Psoas muscle (tissue), 8 donors: ENCODE measurements around the gene ANKRD34A. TPM values are rescaled to one million over a fixed set of nuclear protein-coding genes. Genes with fewer than 3 reads are reported as not detected.

Experiments
- ATAC-seq, 4 donors: fragments of 200-7000 bp; cut with Tn5 transposase; one replicate each; pipeline ENCODE4 v1.9.1; 2020; ENCODE audit warnings: moderate library complexity in 3 of 4, mild to moderate bottlenecking in 2 of 4
- DNase-seq, 2 donors: peaks; one replicate each; pipeline ENCODE4 v3.0.0-alpha.2; 2020
- H3K27ac ChIP-seq: fragments of 200-600 bp; one replicate; pipeline ENCODE4 v1.8.0; 2022
- H3K27me3 ChIP-seq, 3 donors: fragments of 200-600 bp in 1 of 3; one replicate each; pipeline versions ENCODE4 v1.6.1 to v1.8.0; 2013 to 2022; ENCODE audit warnings: low read length in 2 of 3, mild to moderate bottlenecking in 2 of 3, moderate library complexity in 1 of 3; ENCODE audit not compliant: insufficient read depth in 3 of 3
- H3K36me3 ChIP-seq, 2 donors: fragments of 200-600 bp in 1 of 2; one replicate each; pipeline versions ENCODE4 v1.6.1 to v1.8.0; 2013 to 2022; ENCODE audit warnings: low read depth in 1 of 2, mild to moderate bottlenecking in 1 of 2, moderate library complexity in 1 of 2; ENCODE audit not compliant: insufficient read depth in 1 of 2
- H3K4me1 ChIP-seq: fragments of 200-600 bp; one replicate; pipeline ENCODE4 v1.8.0; 2022
- H3K4me3 ChIP-seq: fragments of 200-600 bp; one replicate; pipeline ENCODE4 v1.8.0; 2022; ENCODE audit warnings: mild to moderate bottlenecking
- H3K9me3 ChIP-seq: fragments of 200-600 bp; one replicate; pipeline ENCODE4 v1.8.0; 2022
- WGBS, 3 donors: extraction: QIAGEN DNeasy Blood & Tissue Kit; methylation state at CpG; one replicate each; pipeline versions ENCODE4 v1.1.6 to v1.1.7; 2013; 5-methylcytosine and 5-hydroxymethylcytosine counted together
- intact Hi-C, 2 donors: fragments of 100-400 bp; cut with DNase I; formaldehyde crosslinking; loops; one replicate each; pipeline versions ENCODE4 v1.11.0 to v1.14.2; 2022
- polyA plus RNA-seq, 3 donors: library from polyadenylated mRNA; stranded (reverse); fragments of 200-250 nt; gene quantifications; one replicate each; pipeline ENCODE4 v1.2.3, GENCODE V29; 2013
- total RNA-seq, 4 donors: library from RNA; stranded (reverse); fragmentation: NEBNext Ultra II Directional in 2 of 4; extraction: Animal tissue kit (Norgen Biotek cat#: 25700) in 2 of 4; gene quantifications; one replicate each; pipeline versions ENCODE4 v1.2.1 to v1.2.4, GENCODE V29; 2021 to 2023
- TF ChIP-seq, protein P1 (sequence below): fragments of 200-600 bp; IDR thresholded peaks from one replicate; pipeline ENCODE4 v1.8.0; 2022; ENCODE audit warnings: antibody characterized with exemption
- donor health status: healthy with polysubstance abuse.
- donor health status: DM: no; HTN: no; CAD: no; lungs with moderate emphysema.
- donor health status: Bipolar disorder and iron deficiency.
- donor health status: healthy.
- donor health status: DM: yes; HTN: yes; CAD: no.
- donor health status: DM: no; HTN: no; CAD: no.
- donor health status: DM: no; HTN: no; CAD: no.
- donor health status: DM: yes; HTN: yes; CAD: no.

The ANKRD34A gene
- total and polyA plus RNA-seq, 7 donors, result 0.42 to 14.7 (median 7.4) TPM

- peak overlapping the region; percentile 4 for H3K27ac ChIP-seq
- H3K4me1 ChIP-seq, result peaks cover 10% of the 10 kb centered on the region
- no peak overlapping the region for H3K4me3 ChIP-seq
- ATAC-seq (no peak), DNase-seq (no peak)
- intact Hi-C loops, result loop anchor here in 1 of 2 donors (5.0 kb wide), 1 partner anchor 65 kb away; the partner anchor contains the start of gene NUDT17
- TF ChIP-seq, protein P1, sequence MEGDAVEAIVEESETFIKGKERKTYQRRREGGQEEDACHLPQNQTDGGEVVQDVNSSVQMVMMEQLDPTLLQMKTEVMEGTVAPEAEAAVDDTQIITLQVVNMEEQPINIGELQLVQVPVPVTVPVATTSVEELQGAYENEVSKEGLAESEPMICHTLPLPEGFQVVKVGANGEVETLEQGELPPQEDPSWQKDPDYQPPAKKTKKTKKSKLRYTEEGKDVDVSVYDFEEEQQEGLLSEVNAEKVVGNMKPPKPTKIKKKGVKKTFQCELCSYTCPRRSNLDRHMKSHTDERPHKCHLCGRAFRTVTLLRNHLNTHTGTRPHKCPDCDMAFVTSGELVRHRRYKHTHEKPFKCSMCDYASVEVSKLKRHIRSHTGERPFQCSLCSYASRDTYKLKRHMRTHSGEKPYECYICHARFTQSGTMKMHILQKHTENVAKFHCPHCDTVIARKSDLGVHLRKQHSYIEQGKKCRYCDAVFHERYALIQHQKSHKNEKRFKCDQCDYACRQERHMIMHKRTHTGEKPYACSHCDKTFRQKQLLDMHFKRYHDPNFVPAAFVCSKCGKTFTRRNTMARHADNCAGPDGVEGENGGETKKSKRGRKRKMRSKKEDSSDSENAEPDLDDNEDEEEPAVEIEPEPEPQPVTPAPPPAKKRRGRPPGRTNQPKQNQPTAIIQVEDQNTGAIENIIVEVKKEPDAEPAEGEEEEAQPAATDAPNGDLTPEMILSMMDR, result no peak
- H3K9me3 ChIP-seq, result no peaks in the 10 kb centered on the region
- no peaks in the 10 kb centered on the region for H3K27me3 ChIP-seq
- H3K36me3 ChIP-seq, result peaks cover 14 to 65% of the 10 kb centered on the region in 2 donors
- 74 to 82% (median 76%) methylated on average over 11 of the region's 11 CpGs for WGBS, 3 donors
Measured at GRCh38 chr1:145912128-145912641, 52.2 kb downstream of the ANKRD34A start.

Other genes starting within 250 kb of the ANKRD34A start
- gene CD160, start 245.1 kb downstream of the ANKRD34A start, total RNA-seq, result not detected
- gene CD160, start 245.1 kb downstream of the ANKRD34A start, polyA plus RNA-seq, result under 1 TPM in 1 of 3 donors, not detected in 2; 0.03 TPM
- 10 to 100 TPM; 44.5 to 81.6 (median 62.8) TPM for gene RNF115, start 140.5 kb downstream of the ANKRD34A start, total RNA-seq
- 10 to 100 TPM in 2 of 3 donors, 1 to 10 TPM in 1; 3.2 to 52.6 (median 24.9) TPM for gene RNF115, start 140.5 kb downstream of the ANKRD34A start, polyA plus RNA-seq
- gene POLR3C, start 140.4 kb downstream of the ANKRD34A start, total RNA-seq, result 10 to 100 TPM; 13.2 to 21.8 (median 18.9) TPM
- 10 to 100 TPM in 1 of 3 donors, 1 to 10 TPM in 2; 8.6 to 16.8 (median 9.9) TPM for gene POLR3C, start 140.4 kb downstream of the ANKRD34A start, polyA plus RNA-seq
- 1 to 10 TPM; 1.4 to 2.9 (median 1.7) TPM for gene NUDT17, start 118.9 kb downstream of the ANKRD34A start, total RNA-seq
- 1 to 10 TPM; 1.6 to 2.7 (median 1.9) TPM for gene NUDT17, start 118.9 kb downstream of the ANKRD34A start, polyA plus RNA-seq
- gene PIAS3, start 105.5 kb downstream of the ANKRD34A start, total RNA-seq, result 10 to 100 TPM in 3 of 4 donors, 1 to 10 TPM in 1; 9.7 to 18.2 (median 15.3) TPM
- gene PIAS3, start 105.5 kb downstream of the ANKRD34A start, polyA plus RNA-seq, result 10 to 100 TPM; 14.4 to 26.2 (median 19.1) TPM
- gene ANKRD35, start 78.7 kb downstream of the ANKRD34A start, total RNA-seq, result 1 to 10 TPM; 2.6 to 6.0 (median 4.6) TPM
- gene ANKRD35, start 78.7 kb downstream of the ANKRD34A start, polyA plus RNA-seq, result 10 to 100 TPM in 1 of 3 donors, 1 to 10 TPM in 2; 3.1 to 16.5 (median 7.8) TPM
- 10 to 100 TPM in 1 of 4 donors, 1 to 10 TPM in 3; 1.0 to 18.0 (median 5.4) TPM for gene ITGA10, start 54.5 kb downstream of the ANKRD34A start, total RNA-seq
- 10 to 100 TPM in 1 of 3 donors, 1 to 10 TPM in 2; 1.4 to 24.8 (median 1.7) TPM for gene ITGA10, start 54.5 kb downstream of the ANKRD34A start, polyA plus RNA-seq
- gene PEX11B, start 45.9 kb downstream of the ANKRD34A start, total RNA-seq, result 10 to 100 TPM; 19.3 to 36.3 (median 23.1) TPM
- 10 to 100 TPM; 22.8 to 34.8 (median 29.4) TPM for gene PEX11B, start 45.9 kb downstream of the ANKRD34A start, polyA plus RNA-seq
- gene RBM8A, start 37.1 kb downstream of the ANKRD34A start, total RNA-seq, result 100 to 1,000 TPM in 3 of 4 donors, 10 to 100 TPM in 1; 82.9 to 254 (median 174) TPM
- gene RBM8A, start 37.1 kb downstream of the ANKRD34A start, polyA plus RNA-seq, result 100 to 1,000 TPM; 193 to 527 (median 243) TPM
- 10 to 100 TPM; 14.6 to 59.7 (median 38.0) TPM for gene LIX1L, start 6.6 kb downstream of the ANKRD34A start, total RNA-seq
- 10 to 100 TPM; 23.5 to 36.9 (median 28.1) TPM for gene LIX1L, start 6.6 kb downstream of the ANKRD34A start, polyA plus RNA-seq
- 10 to 100 TPM; 30.5 to 62.5 (median 48.9) TPM for gene POLR3GL, start 115 bp upstream of the ANKRD34A start, total RNA-seq
- gene POLR3GL, start 115 bp upstream of the ANKRD34A start, polyA plus RNA-seq, result 100 to 1,000 TPM in 1 of 3 donors, 10 to 100 TPM in 2; 59.9 to 139 (median 98.1) TPM
- 1,000 to 10,000 TPM in 3 of 4 donors, 100 to 1,000 TPM in 1; 887 to 2,747 (median 1,374) TPM for gene TXNIP, start 32.0 kb upstream of the ANKRD34A start, total RNA-seq
- gene TXNIP, start 32.0 kb upstream of the ANKRD34A start, polyA plus RNA-seq, result 1,000 to 10,000 TPM; 1,253 to 1,929 (median 1,863) TPM
- gene HJV, start 57.2 kb upstream of the ANKRD34A start, total RNA-seq, result 100 to 1,000 TPM; 240 to 354 (median 317) TPM
- 100 to 1,000 TPM in 2 of 3 donors, 10 to 100 TPM in 1; 38.1 to 314 (median 168) TPM for gene HJV, start 57.2 kb upstream of the ANKRD34A start, polyA plus RNA-seq
- 1 to 10 TPM in 3 of 4 donors, under 1 TPM in 1; 0.86 to 2.4 (median 1.4) TPM for gene NBPF10, start 180.2 kb upstream of the ANKRD34A start, total RNA-seq
- gene NBPF10, start 180.2 kb upstream of the ANKRD34A start, polyA plus RNA-seq, result 1 to 10 TPM in 1 of 3 donors, under 1 TPM in 2; 0.37 to 1.3 (median 0.43) TPM